Vagina (tissue), 2 donors: ENCODE results near the gene AP2B1. TPM values are rescaled to one million over a fixed set of nuclear protein-coding genes. Genes with fewer than 3 reads are reported as not detected.

Experiments used
- DNase-seq, 2 donors: peaks; one replicate each; pipeline ENCODE4 v3.0.0-alpha.2; 2017; ENCODE audit errors: extremely low spot score in 2 of 2
- H3K27ac ChIP-seq: fragments of 200-600 bp; sonication (generic); one replicate; pipeline ENCODE4 v1.5.1; 2019
- H3K27me3 ChIP-seq: fragments of 200-600 bp; sonication (generic); one replicate; pipeline ENCODE4 v1.5.1; 2019
- H3K36me3 ChIP-seq, 2 donors: fragments of 200-600 bp; sonication (generic); one replicate each; pipeline ENCODE4 v1.5.1; 2017 to 2019
- H3K4me1 ChIP-seq: fragments of 200-600 bp; sonication (generic); one replicate; pipeline ENCODE4 v1.5.1; 2019
- H3K4me3 ChIP-seq, 2 donors: fragments of 200-600 bp; sonication (generic); 1 replicate in 1 of 2; 2 replicates in 1 of 2; pipeline ENCODE4 v1.5.1; 2016 to 2019
- H3K9me3 ChIP-seq: fragments of 200-600 bp; sonication (generic); one replicate; pipeline ENCODE4 v1.5.1; 2019
- POLR2A ChIP-seq, 2 donors: fragments of 450-650 bp; IDR thresholded peaks; one replicate each; pipeline ENCODE4 v1.6.1; 2017; ENCODE audit warnings: antibody characterized with exemption in 2 of 2, mild to moderate bottlenecking in 2 of 2, moderate library complexity in 2 of 2
- POLR2AphosphoS5 ChIP-seq, 2 donors: sonication (generic); formaldehyde crosslinking; IDR thresholded peaks; one replicate each; pipeline ENCODE4 v1.9.0; 2017; ENCODE audit warnings: antibody characterized with exemption in 2 of 2, mild to moderate bottlenecking in 2 of 2, low read depth in 1 of 2; ENCODE audit not compliant: insufficient read depth in 1 of 2
- intact Hi-C: fragments of 100-400 bp; cut with DNase I; formaldehyde crosslinking; loops from one replicate; pipeline ENCODE4 v1.15.1; 2023
- total RNA-seq: library from RNA; depleted of rRNA; stranded (reverse); fragments of >200 nt; gene quantifications from one replicate; pipeline ENCODE4 v1.2.3, GENCODE V29; 2016
- TF ChIP-seq, protein P1 (sequence below), 3 experiments: fragments of 450-650 bp in 2 of 3; fragments of 200-600 bp in 1 of 3; sonication (generic) in 1 of 3; IDR thresholded peaks; one replicate each; pipeline ENCODE4 v1.5.1; 2017 to 2019; ENCODE audit warnings: antibody characterized with exemption in 3 of 3, mild to moderate bottlenecking in 2 of 3, moderate library complexity in 2 of 3

AP2B1 gene
- total RNA-seq, 1 donor from 2014 or later = 62.1 TPM

DNA sequence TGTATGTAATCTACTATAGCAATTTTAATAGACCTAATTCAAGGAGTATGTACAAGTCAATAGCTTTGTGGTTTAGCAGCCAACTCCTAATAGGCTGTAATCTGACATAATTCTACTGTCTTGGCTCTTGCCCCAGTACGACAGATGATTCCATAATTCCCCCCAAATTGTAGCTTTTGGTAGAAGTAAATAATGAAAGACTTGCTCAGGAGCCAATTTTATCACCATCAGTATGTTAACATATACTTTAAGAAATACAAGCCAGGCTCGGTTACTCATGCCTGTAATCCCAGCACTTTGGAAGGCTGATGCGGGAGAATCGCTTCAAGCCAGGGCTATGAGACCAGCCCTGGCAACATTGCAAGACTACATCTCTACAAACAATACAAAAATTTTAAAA lies 53.9 kb downstream of the AP2B1 start:
- no peaks in the 10 kb centered on the region for H3K9me3 ChIP-seq
- no peak overlapping the region for H3K27ac ChIP-seq
- no peak for DNase-seq
- intact Hi-C loops = no loop called here
- H3K36me3 ChIP-seq = peaks cover 0 to 59% of the 10 kb centered on the region in 2 donors
- H3K4me1 ChIP-seq = no peaks in the 10 kb centered on the region
- H3K4me3 ChIP-seq = no peak overlapping the region
- no peak for TF ChIP-seq POLR2A (IDR thresholded peaks at IDR 0.05)
- TF ChIP-seq POLR2AphosphoS5 (IDR thresholded peaks at IDR 0.05; ENCODE audit: insufficient read depth in 1 of 2, low read depth in 1 of 2) = no peak
- TF ChIP-seq, protein P1, sequence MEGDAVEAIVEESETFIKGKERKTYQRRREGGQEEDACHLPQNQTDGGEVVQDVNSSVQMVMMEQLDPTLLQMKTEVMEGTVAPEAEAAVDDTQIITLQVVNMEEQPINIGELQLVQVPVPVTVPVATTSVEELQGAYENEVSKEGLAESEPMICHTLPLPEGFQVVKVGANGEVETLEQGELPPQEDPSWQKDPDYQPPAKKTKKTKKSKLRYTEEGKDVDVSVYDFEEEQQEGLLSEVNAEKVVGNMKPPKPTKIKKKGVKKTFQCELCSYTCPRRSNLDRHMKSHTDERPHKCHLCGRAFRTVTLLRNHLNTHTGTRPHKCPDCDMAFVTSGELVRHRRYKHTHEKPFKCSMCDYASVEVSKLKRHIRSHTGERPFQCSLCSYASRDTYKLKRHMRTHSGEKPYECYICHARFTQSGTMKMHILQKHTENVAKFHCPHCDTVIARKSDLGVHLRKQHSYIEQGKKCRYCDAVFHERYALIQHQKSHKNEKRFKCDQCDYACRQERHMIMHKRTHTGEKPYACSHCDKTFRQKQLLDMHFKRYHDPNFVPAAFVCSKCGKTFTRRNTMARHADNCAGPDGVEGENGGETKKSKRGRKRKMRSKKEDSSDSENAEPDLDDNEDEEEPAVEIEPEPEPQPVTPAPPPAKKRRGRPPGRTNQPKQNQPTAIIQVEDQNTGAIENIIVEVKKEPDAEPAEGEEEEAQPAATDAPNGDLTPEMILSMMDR (IDR thresholded peaks at IDR 0.05) = no peak
- H3K27me3 ChIP-seq = no peaks in the 10 kb centered on the region

DNA sequence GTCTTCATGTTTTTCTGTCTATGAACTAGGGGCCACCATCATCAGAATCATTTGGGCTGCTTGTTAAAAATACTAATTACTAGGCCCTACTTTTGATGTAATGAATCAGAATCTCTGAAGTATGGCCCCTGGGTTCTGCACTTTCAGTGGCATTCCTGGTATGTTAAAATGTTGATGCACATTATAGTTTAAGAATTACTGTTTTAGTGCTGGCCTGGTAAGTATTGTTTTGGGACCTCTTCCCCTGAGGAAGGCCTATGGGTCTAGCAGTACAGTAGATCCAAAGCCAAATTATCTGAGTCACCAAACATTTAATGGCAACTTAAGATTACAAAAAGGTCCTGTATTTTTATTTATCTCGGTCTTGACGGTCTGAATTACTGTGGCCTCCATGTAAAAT lies 58.8 kb downstream of the AP2B1 start:
- intact Hi-C loops = no loop called here
- Histone ChIP-seq H3K27me3 (no peaks in the 10 kb centered on the region), H3K4me3 (no peak overlapping the region), H3K27ac (no peak overlapping the region), H3K4me1 (no peaks in the 10 kb centered on the region), H3K9me3 (no peaks in the 10 kb centered on the region), H3K36me3 (peaks cover 0 to 34% of the 10 kb centered on the region in 2 donors)
- TF ChIP-seq, protein P1 (IDR thresholded peaks at IDR 0.05) = no peak
- TF ChIP-seq POLR2AphosphoS5 (IDR thresholded peaks at IDR 0.05; ENCODE audit: insufficient read depth in 1 of 2, low read depth in 1 of 2) (no peak), POLR2A (IDR thresholded peaks at IDR 0.05) (no peak)
- no peak for DNase-seq

DNA sequence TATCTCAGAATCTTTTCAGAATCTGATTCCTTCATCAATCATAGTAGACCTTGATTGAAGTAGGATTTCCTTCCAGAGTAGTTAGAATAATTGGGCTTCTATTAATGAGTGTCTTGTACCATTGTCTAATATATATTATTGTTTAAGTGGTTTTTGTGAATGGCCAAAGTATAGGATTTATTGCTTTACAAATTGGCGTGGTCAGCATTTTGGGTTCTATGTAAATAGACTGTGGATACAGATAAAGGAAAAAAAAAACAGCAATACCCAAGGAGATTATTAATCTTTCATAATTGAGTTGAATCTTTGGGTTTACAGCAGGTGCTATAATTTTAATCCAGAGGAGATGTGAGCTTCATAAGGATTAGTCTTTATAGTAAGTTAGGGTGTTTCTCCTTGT lies 64.3 kb downstream of the AP2B1 start:
- TF ChIP-seq POLR2A (IDR thresholded peaks at IDR 0.05) (no peak), POLR2AphosphoS5 (IDR thresholded peaks at IDR 0.05; ENCODE audit: insufficient read depth in 1 of 2, low read depth in 1 of 2) (no peak)
- TF ChIP-seq, protein P1 (IDR thresholded peaks at IDR 0.05) = no peak
- H3K27ac ChIP-seq = no peak overlapping the region
- intact Hi-C loops = no loop called here
- peaks cover 0 to 22% of the 10 kb centered on the region in 2 donors for H3K36me3 ChIP-seq
- no peaks in the 10 kb centered on the region for H3K4me1 ChIP-seq
- H3K4me3 ChIP-seq = no peak overlapping the region
- DNase-seq = no peak
- no peaks in the 10 kb centered on the region for H3K9me3 ChIP-seq
- H3K27me3 ChIP-seq = no peaks in the 10 kb centered on the region

DNA sequence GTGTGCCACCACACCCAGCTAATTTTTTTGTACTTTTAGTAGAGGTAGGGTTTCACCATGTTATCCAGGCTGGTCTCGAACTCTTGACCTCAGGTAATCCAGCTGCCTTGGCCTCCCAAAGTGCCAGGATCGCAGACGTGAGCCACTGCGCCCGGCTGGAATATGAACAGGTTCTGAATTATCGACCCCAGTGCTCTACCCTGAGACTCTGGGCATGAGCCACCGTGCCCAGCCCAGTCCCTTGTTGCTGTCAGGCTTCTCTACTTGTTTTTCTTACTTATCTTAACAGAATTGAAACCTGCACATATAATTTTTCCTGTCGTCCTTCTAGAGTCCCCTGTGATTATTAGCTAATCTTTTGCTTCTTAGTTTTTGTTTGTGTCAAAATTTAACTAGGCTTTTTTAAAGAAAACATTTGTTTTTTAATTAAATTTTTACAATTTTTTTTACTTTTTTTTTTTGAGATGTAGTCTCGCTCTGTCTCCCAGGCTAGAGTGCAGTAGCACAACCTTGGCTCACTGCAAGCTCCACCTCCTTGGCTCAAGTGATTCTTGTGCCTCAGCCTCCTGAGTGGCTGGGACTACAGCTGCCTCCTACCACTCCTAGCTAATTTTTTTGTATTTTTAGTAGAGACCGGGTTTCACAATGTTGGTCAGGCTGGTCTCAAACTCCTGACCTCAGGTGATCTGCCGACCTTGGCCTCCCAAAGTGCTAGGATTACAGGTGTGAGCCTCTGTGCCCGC lies 66.7 kb downstream of the AP2B1 start:
- H3K27me3 ChIP-seq = no peaks in the 10 kb centered on the region
- H3K9me3 ChIP-seq = no peaks in the 10 kb centered on the region

DNA sequence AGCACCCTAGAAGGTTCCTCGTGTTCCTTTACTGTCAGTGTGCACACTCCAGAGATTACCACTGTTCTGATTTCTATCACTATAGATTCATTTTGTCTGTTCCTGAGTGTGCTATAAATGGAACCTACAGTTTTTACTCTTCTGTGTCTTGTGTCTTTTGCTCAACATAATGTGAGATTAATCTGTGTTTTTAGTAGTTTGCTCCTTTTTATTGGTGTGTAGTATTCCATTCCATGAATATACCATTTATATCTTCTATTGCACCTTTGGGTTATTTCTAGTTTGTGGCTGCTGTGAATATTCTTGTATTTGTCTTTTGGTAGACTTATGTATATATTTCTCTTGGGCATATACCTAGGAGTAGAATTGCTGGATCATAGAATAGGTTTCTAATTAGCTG lies 68.2 kb downstream of the AP2B1 start:
- no peaks in the 10 kb centered on the region for H3K4me1 ChIP-seq
- TF ChIP-seq POLR2A (IDR thresholded peaks at IDR 0.05) (no peak), POLR2AphosphoS5 (IDR thresholded peaks at IDR 0.05; ENCODE audit: insufficient read depth in 1 of 2, low read depth in 1 of 2) (no peak)
- TF ChIP-seq, protein P1 (IDR thresholded peaks at IDR 0.05) = no peak
- no peak overlapping the region for H3K27ac ChIP-seq
- H3K36me3 ChIP-seq = peaks cover 0 to 23% of the 10 kb centered on the region in 2 donors
- H3K9me3 ChIP-seq = no peaks in the 10 kb centered on the region
- intact Hi-C loops = no loop called here
- no peak overlapping the region for H3K4me3 ChIP-seq
- no peak for DNase-seq
- H3K27me3 ChIP-seq = no peaks in the 10 kb centered on the region

More for the DNA sequence above, 66.7 kb downstream of the AP2B1 start:
- Histone ChIP-seq H3K36me3 (peaks cover 0 to 29% of the 10 kb centered on the region in 2 donors), H3K4me1 (no peaks in the 10 kb centered on the region), H3K4me3 (no peak overlapping the region), H3K27ac (no peak overlapping the region)
- intact Hi-C loops = no loop called here
- no peak for DNase-seq
- TF ChIP-seq POLR2A (IDR thresholded peaks at IDR 0.05) = no peak
- TF ChIP-seq, protein P1 (IDR thresholded peaks at IDR 0.05) = no peak
